ENCODE data around the gene BRD1.
"Not testable (repeated sequence)": the region's sequence is repeated elsewhere in the genome, so short reads cannot be mapped to it uniquely, and the experiment has no call there.

Gene BRD1

GRCh38 chr22:49764127-49764581 is 63.5 kb downstream of the BRD1 start:
- no peak overlapping the region for H2BK12ac ChIP-seq (ENCODE audit: low read length in 2 of 2)
- no peak overlapping the region for H2BK5ac ChIP-seq (ENCODE audit: low read depth, low read length, poor library complexity, severe bottlenecking)
- no peak overlapping the region for H3K14ac ChIP-seq (ENCODE audit: low read length in 2 of 2)
- H2BK15ac ChIP-seq (ENCODE audit: low read depth, poor library complexity, severe bottlenecking) = no peak overlapping the region
- H3K4ac ChIP-seq (ENCODE audit: low read depth in 1 of 2, low read length in 2 of 2) = no peak overlapping the region
- peak overlapping the region; percentile 18 for H3K9ac ChIP-seq (ENCODE audit: low read length)
- H3K4me3 ChIP-seq (ENCODE audit: insufficient read depth in 1 of 2, low read depth in 1 of 2, low read length in 2 of 2) = peak overlapping the region in 1 of 2 experiments; percentile 51
- H3K79me1 ChIP-seq (replicated peaks; ENCODE audit: low read length, poor library complexity, severe bottlenecking) = no peaks in the 10 kb centered on the region
- no peak overlapping the region for H3K27ac ChIP-seq (ENCODE audit: low read length, poor library complexity, severe bottlenecking)
- H3K23ac ChIP-seq (ENCODE audit: low read length in 2 of 2) = no peak overlapping the region
- H3K4me1 ChIP-seq (ENCODE audit: control insufficient read depth, insufficient read depth, low read depth, low read length) = peaks cover 17% of the 10 kb centered on the region
- H3K18ac ChIP-seq (ENCODE audit: low read depth in 1 of 2, low read length in 2 of 2) = no peak overlapping the region
- peaks cover 0 to 4% of the 10 kb centered on the region in 2 experiments for H3K27me3 ChIP-seq (ENCODE audit: control insufficient read depth in 1 of 2, insufficient read depth in 1 of 2, low read length in 2 of 2)
- 84% methylated on average over 24 of the region's 24 CpGs for WGBS
- no peak overlapping the region for H4K91ac ChIP-seq (ENCODE audit: low read length)
- DNase-seq = no peak
- no peak overlapping the region for H4K8ac ChIP-seq (ENCODE audit: low read length)
- H3K36me3 ChIP-seq (ENCODE audit: control insufficient read depth in 1 of 2, insufficient read depth in 2 of 2, low read depth in 1 of 2, low read length in 2 of 2) = no peaks in the 10 kb centered on the region
- no peak overlapping the region for H2AK5ac ChIP-seq (ENCODE audit: low read length, severe bottlenecking)
- no peak overlapping the region for H3K4me2 ChIP-seq (ENCODE audit: low read length, poor library complexity, severe bottlenecking)
- H3K9me3 ChIP-seq (ENCODE audit: control insufficient read depth, low read length) = peaks cover 2% of the 10 kb centered on the region
- no peak overlapping the region for H2AFZ ChIP-seq (ENCODE audit: low read depth, low read length)
- no peak overlapping the region for H2BK120ac ChIP-seq (ENCODE audit: low read depth, low read length)

- WGBS = 90% methylated on average over 13 of the region's 13 CpGs
- no peak overlapping the region for H2BK12ac ChIP-seq (ENCODE audit: low read length in 2 of 2)
- H3K4me1 ChIP-seq (ENCODE audit: control insufficient read depth, insufficient read depth, low read depth, low read length) = peaks cover 14% of the 10 kb centered on the region
- H3K79me1 ChIP-seq (replicated peaks; ENCODE audit: low read length, poor library complexity, severe bottlenecking) = no peaks in the 10 kb centered on the region
- H3K14ac ChIP-seq (ENCODE audit: low read length in 2 of 2) = no peak overlapping the region
- DNase-seq = no peak
- H2AK5ac ChIP-seq (ENCODE audit: low read length, severe bottlenecking) = no peak overlapping the region
- no peak overlapping the region for H3K4me3 ChIP-seq (ENCODE audit: insufficient read depth in 1 of 2, low read depth in 1 of 2, low read length in 2 of 2)
- H3K27ac ChIP-seq (ENCODE audit: low read length, poor library complexity, severe bottlenecking) = no peak overlapping the region
- H3K4me2 ChIP-seq (ENCODE audit: low read length, poor library complexity, severe bottlenecking) = no peak overlapping the region
- no peak overlapping the region for H3K23ac ChIP-seq (ENCODE audit: low read length in 2 of 2)
- no peak overlapping the region for H4K8ac ChIP-seq (ENCODE audit: low read length)
- H3K36me3 ChIP-seq (ENCODE audit: control insufficient read depth in 1 of 2, insufficient read depth in 2 of 2, low read depth in 1 of 2, low read length in 2 of 2) = no peaks in the 10 kb centered on the region
- no peak overlapping the region for H3K9ac ChIP-seq (ENCODE audit: low read length)
- no peak overlapping the region for H4K91ac ChIP-seq (ENCODE audit: low read length)
- H2BK120ac ChIP-seq (ENCODE audit: low read depth, low read length) = no peak overlapping the region
- no peak overlapping the region for H3K18ac ChIP-seq (ENCODE audit: low read depth in 1 of 2, low read length in 2 of 2)
- H2AFZ ChIP-seq (ENCODE audit: low read depth, low read length) = no peak overlapping the region
- H3K4ac ChIP-seq (ENCODE audit: low read depth in 1 of 2, low read length in 2 of 2) = no peak overlapping the region
- H2BK5ac ChIP-seq (ENCODE audit: low read depth, low read length, poor library complexity, severe bottlenecking) = no peak overlapping the region
- H2BK15ac ChIP-seq (ENCODE audit: low read depth, poor library complexity, severe bottlenecking) = no peak overlapping the region
- H3K9me3 ChIP-seq (ENCODE audit: control insufficient read depth, low read length) = peaks cover 2% of the 10 kb centered on the region
- H3K27me3 ChIP-seq (ENCODE audit: control insufficient read depth in 1 of 2, insufficient read depth in 1 of 2, low read length in 2 of 2) = peaks cover 0 to 4% of the 10 kb centered on the region in 2 experiments
Observed at GRCh38 chr22:49763696-49764095, 64.0 kb downstream of the BRD1 start.

GRCh38 chr22:49763138-49763537 is 64.5 kb downstream of the BRD1 start:
- H2BK12ac ChIP-seq (ENCODE audit: low read length in 2 of 2) = no peak overlapping the region
- no peak overlapping the region for H3K27ac ChIP-seq (ENCODE audit: low read length, poor library complexity, severe bottlenecking)
- no peak overlapping the region for H4K8ac ChIP-seq (ENCODE audit: low read length)
- H3K4me2 ChIP-seq (ENCODE audit: low read length, poor library complexity, severe bottlenecking) = no peak overlapping the region
- peaks cover 2% of the 10 kb centered on the region for H3K9me3 ChIP-seq (ENCODE audit: control insufficient read depth, low read length)
- H3K14ac ChIP-seq (ENCODE audit: low read length in 2 of 2) = no peak overlapping the region
- no peak overlapping the region for H2BK120ac ChIP-seq (ENCODE audit: low read depth, low read length)
- no peak overlapping the region for H4K91ac ChIP-seq (ENCODE audit: low read length)
- peaks cover 0 to 4% of the 10 kb centered on the region in 2 experiments for H3K27me3 ChIP-seq (ENCODE audit: control insufficient read depth in 1 of 2, insufficient read depth in 1 of 2, low read length in 2 of 2)
- 89% methylated on average over 13 of the region's 13 CpGs for WGBS
- H3K23ac ChIP-seq (ENCODE audit: low read length in 2 of 2) = no peak overlapping the region
- no peak overlapping the region for H2BK15ac ChIP-seq (ENCODE audit: low read depth, poor library complexity, severe bottlenecking)
- no peaks in the 10 kb centered on the region for H3K79me1 ChIP-seq (replicated peaks; ENCODE audit: low read length, poor library complexity, severe bottlenecking)
- H3K4ac ChIP-seq (ENCODE audit: low read depth in 1 of 2, low read length in 2 of 2) = no peak overlapping the region
- H3K9ac ChIP-seq (ENCODE audit: low read length) = no peak overlapping the region
- H3K4me3 ChIP-seq (ENCODE audit: insufficient read depth in 1 of 2, low read depth in 1 of 2, low read length in 2 of 2) = no peak overlapping the region
- H3K4me1 ChIP-seq (ENCODE audit: control insufficient read depth, insufficient read depth, low read depth, low read length) = peaks cover 11% of the 10 kb centered on the region
- DNase-seq = no peak
- no peak overlapping the region for H2AK5ac ChIP-seq (ENCODE audit: low read length, severe bottlenecking)
- no peak overlapping the region for H2AFZ ChIP-seq (ENCODE audit: low read depth, low read length)
- H3K18ac ChIP-seq (ENCODE audit: low read depth in 1 of 2, low read length in 2 of 2) = no peak overlapping the region
- no peak overlapping the region for H2BK5ac ChIP-seq (ENCODE audit: low read depth, low read length, poor library complexity, severe bottlenecking)
- no peaks in the 10 kb centered on the region for H3K36me3 ChIP-seq (ENCODE audit: control insufficient read depth in 1 of 2, insufficient read depth in 2 of 2, low read depth in 1 of 2, low read length in 2 of 2)

GRCh38 chr22:49762571-49762970 is 65.1 kb downstream of the BRD1 start:
- H2AK5ac ChIP-seq (ENCODE audit: low read length, severe bottlenecking); H3K18ac ChIP-seq (ENCODE audit: low read depth in 1 of 2, low read length in 2 of 2); H2BK12ac ChIP-seq (ENCODE audit: low read length in 2 of 2); H3K14ac ChIP-seq (ENCODE audit: low read length in 2 of 2); H3K4ac ChIP-seq (ENCODE audit: low read depth in 1 of 2, low read length in 2 of 2); H3K9me3 ChIP-seq (ENCODE audit: control insufficient read depth, low read length); H3K4me3 ChIP-seq (ENCODE audit: insufficient read depth in 1 of 2, low read depth in 1 of 2, low read length in 2 of 2); DNase-seq; H4K91ac ChIP-seq (ENCODE audit: low read length); H3K36me3 ChIP-seq (ENCODE audit: control insufficient read depth in 1 of 2, insufficient read depth in 2 of 2, low read depth in 1 of 2, low read length in 2 of 2); H3K23ac ChIP-seq (ENCODE audit: low read length in 2 of 2); H3K27me3 ChIP-seq (ENCODE audit: control insufficient read depth in 1 of 2, insufficient read depth in 1 of 2, low read length in 2 of 2); H4K8ac ChIP-seq (ENCODE audit: low read length); H3K9ac ChIP-seq (ENCODE audit: low read length); H2BK5ac ChIP-seq (ENCODE audit: low read depth, low read length, poor library complexity, severe bottlenecking); H2BK15ac ChIP-seq (ENCODE audit: low read depth, poor library complexity, severe bottlenecking); H3K4me2 ChIP-seq (ENCODE audit: low read length, poor library complexity, severe bottlenecking); H3K79me1 ChIP-seq (replicated peaks; ENCODE audit: low read length, poor library complexity, severe bottlenecking); H3K27ac ChIP-seq (ENCODE audit: low read length, poor library complexity, severe bottlenecking); H2BK120ac ChIP-seq (ENCODE audit: low read depth, low read length); H2AFZ ChIP-seq (ENCODE audit: low read depth, low read length): not testable (repeated sequence)
- 83% methylated on average over 5 of the region's 7 CpGs for WGBS
- peaks cover 11% of the 10 kb centered on the region for H3K4me1 ChIP-seq (ENCODE audit: control insufficient read depth, insufficient read depth, low read depth, low read length)

Measured in mesenchymal stem cell (in vitro differentiated cells and primary cell).